Keratinocyte (primary cell): Measurements from ENCODE around the gene SEMA3E. TPM values are rescaled to one million over a fixed set of nuclear protein-coding genes. Genes with fewer than 3 reads are reported as not detected.

Experiments used
- DNase-seq: peaks from one replicate; pipeline ENCODE4 v3.0.0-alpha.2; 2011; ENCODE audit warnings: low read depth, missing footprints, low spot score
- FAIRE-seq: peaks from 2 replicates; lab custom pipeline; 2011; peaks lifted over from hg19 to GRCh38; lab: Jason Lieb, UNC
- H2AFZ ChIP-seq: 2 replicates; pipeline ENCODE4 v1.6.0; 2012; ENCODE audit warnings: low read length, control low read depth, inconsistent platforms; ENCODE audit not compliant: control insufficient read depth
- H3K27ac ChIP-seq: 2 replicates; pipeline ENCODE4 v1.5.1; 2011; ENCODE audit warnings: low read length; ENCODE audit not compliant: control insufficient read depth, insufficient read depth
- H3K27me3 ChIP-seq: 3 replicates; pipeline ENCODE4 v1.6.0; 2011; ENCODE audit warnings: low read length; ENCODE audit not compliant: control insufficient read depth, insufficient read depth; ENCODE audit errors: extremely low read depth
- H3K36me3 ChIP-seq, 2 experiments: 2 replicates in 1 of 2; 3 replicates in 1 of 2; pipeline ENCODE4 v1.5.1; 2011; ENCODE audit warnings: low read length in 2 of 2, mild to moderate bottlenecking in 1 of 2; ENCODE audit not compliant: control insufficient read depth in 2 of 2, insufficient read depth in 2 of 2; ENCODE audit errors: extremely low read depth in 1 of 2
- H3K4me1 ChIP-seq: 3 replicates; pipeline ENCODE4 v1.5.1; 2011; ENCODE audit warnings: low read length; ENCODE audit not compliant: control insufficient read depth, insufficient read depth; ENCODE audit errors: extremely low read depth
- H3K4me2 ChIP-seq: 3 replicates; pipeline ENCODE4 v1.6.0; 2011; ENCODE audit warnings: low read depth, low read length; ENCODE audit not compliant: control insufficient read depth, insufficient read depth; ENCODE audit errors: extremely low read depth
- H3K4me3 ChIP-seq, 3 experiments: fragments of 200-600 bp in 1 of 3; sonication (generic) in 1 of 3; 2 replicates in 2 of 3; 3 replicates in 1 of 3; pipeline ENCODE4 v1.5.1; 2011 to 2016; ENCODE audit warnings: low read length in 3 of 3, mild to moderate bottlenecking in 3 of 3, control low read depth in 2 of 3, inconsistent platforms in 1 of 3, low read depth in 1 of 3, mixed read lengths in 1 of 3, mixed run types in 1 of 3, moderate library complexity in 1 of 3; ENCODE audit not compliant: control insufficient read depth in 2 of 3, insufficient read depth in 2 of 3; ENCODE audit errors: extremely low read depth in 1 of 3
- H3K79me2 ChIP-seq: 2 replicates; pipeline ENCODE4 v1.6.0; 2012; ENCODE audit warnings: low read length; ENCODE audit not compliant: control insufficient read depth, insufficient read depth
- H3K9ac ChIP-seq: 3 replicates; pipeline ENCODE4 v1.6.0; 2011; ENCODE audit warnings: low read length; ENCODE audit not compliant: control insufficient read depth, insufficient read depth; ENCODE audit errors: extremely low read depth
- H3K9me1 ChIP-seq: 3 replicates; pipeline ENCODE4 v1.6.0; 2011; ENCODE audit warnings: low read length; ENCODE audit not compliant: control insufficient read depth, insufficient read depth; ENCODE audit errors: extremely low read depth
- H3K9me3 ChIP-seq: 2 replicates; pipeline ENCODE4 v1.5.1; 2012; ENCODE audit warnings: low read depth, low read length; ENCODE audit not compliant: control insufficient read depth
- H4K20me1 ChIP-seq: 3 replicates; pipeline ENCODE4 v1.6.0; 2011; ENCODE audit warnings: low read length; ENCODE audit not compliant: control insufficient read depth, insufficient read depth; ENCODE audit errors: extremely low read depth
- EZH2 ChIP-seq: IDR thresholded peaks from one replicate; pipeline ENCODE4 v1.6.1; 2012; ENCODE audit warnings: inconsistent platforms, mild to moderate bottlenecking, low read length, moderate library complexity
- dilution Hi-C: fragments of 300-500 bp; cut with MboI; formaldehyde crosslinking; loops from one replicate; pipeline ENCODE4 v1.7.0; 2020; ENCODE audit warnings: low sequenced_read_pairs; ENCODE audit not compliant: extremely low pct_ligation_motif_present
- polyA plus RNA-seq, 5 experiments: library from polyadenylated mRNA; depleted of rRNA in 3 of 5; stranded (reverse) in 3 of 5; stranded (forward) in 1 of 5; unstranded in 1 of 5; fragments of >200 nt; gene quantifications; 1 replicate in 1 of 5; 2 replicates in 3 of 5; 3 replicates in 1 of 5; pipeline versions ENCODE4 v1.2.1 to v1.2.3, GENCODE V29; 2011 to 2012; ENCODE audit warnings: missing spikeins in 2 of 5, low read depth in 1 of 5, low replicate concordance in 1 of 5
- TF ChIP-seq, protein P1 (sequence below), 3 experiments: IDR thresholded peaks in 1 of 3; conservative IDR thresholded peaks in 1 of 3; optimal IDR thresholded peaks in 1 of 3; 2 replicates in 2 of 3; 3 replicates in 1 of 3; pipeline versions ENCODE3 to v1.5.1; 2011; ENCODE audit warnings: low read length in 3 of 3, mild to moderate bottlenecking in 3 of 3, moderate library complexity in 2 of 3, control low read depth in 1 of 3, inconsistent platforms in 1 of 3; ENCODE audit not compliant: insufficient read depth in 2 of 3; ENCODE audit errors: extremely low read depth in 1 of 3

Gene SEMA3E
- polyA plus RNA-seq, 1 donor (not counting 4 experiments of a cell fraction or from before 2014, with no cell fraction given), result 0.21 TPM

DNA sequence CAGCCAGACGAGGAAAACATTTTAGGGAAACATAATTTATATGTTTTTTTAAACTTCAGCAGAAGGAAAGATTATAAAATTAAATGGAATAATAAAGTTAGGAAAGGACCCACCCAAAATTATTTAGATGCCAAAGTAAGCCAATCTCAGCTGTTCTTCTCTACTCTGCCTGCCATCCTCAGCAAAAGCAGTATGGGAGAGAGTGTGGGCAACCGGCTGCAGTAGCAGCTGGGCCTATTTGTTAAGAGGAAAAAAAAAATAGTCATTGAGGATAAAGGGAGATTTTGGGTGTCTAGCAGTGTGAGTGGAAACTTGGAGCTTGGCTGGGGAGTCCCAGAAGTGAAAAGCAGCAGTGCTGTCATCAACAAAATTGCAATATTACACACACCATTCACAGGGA is 15.4 kb downstream of the SEMA3E start:
- Histone ChIP-seq H2AFZ (no peak overlapping the region), H3K27ac (no peak overlapping the region), H3K4me1 (no peaks in the 10 kb centered on the region), H3K9me1 (no peaks in the 10 kb centered on the region), H3K36me3 (no peaks in the 10 kb centered on the region), H3K79me2 (no peaks in the 10 kb centered on the region), H3K9me3 (no peaks in the 10 kb centered on the region), H3K4me3 (no peak overlapping the region), H4K20me1 (no peaks in the 10 kb centered on the region), H3K9ac (no peak overlapping the region), H3K4me2 (no peak overlapping the region), H3K27me3 (no peaks in the 10 kb centered on the region)
- dilution Hi-C loops, result no loop called here
- DNase-seq, result no peak
- FAIRE-seq, result no peak
- TF ChIP-seq, protein P1, sequence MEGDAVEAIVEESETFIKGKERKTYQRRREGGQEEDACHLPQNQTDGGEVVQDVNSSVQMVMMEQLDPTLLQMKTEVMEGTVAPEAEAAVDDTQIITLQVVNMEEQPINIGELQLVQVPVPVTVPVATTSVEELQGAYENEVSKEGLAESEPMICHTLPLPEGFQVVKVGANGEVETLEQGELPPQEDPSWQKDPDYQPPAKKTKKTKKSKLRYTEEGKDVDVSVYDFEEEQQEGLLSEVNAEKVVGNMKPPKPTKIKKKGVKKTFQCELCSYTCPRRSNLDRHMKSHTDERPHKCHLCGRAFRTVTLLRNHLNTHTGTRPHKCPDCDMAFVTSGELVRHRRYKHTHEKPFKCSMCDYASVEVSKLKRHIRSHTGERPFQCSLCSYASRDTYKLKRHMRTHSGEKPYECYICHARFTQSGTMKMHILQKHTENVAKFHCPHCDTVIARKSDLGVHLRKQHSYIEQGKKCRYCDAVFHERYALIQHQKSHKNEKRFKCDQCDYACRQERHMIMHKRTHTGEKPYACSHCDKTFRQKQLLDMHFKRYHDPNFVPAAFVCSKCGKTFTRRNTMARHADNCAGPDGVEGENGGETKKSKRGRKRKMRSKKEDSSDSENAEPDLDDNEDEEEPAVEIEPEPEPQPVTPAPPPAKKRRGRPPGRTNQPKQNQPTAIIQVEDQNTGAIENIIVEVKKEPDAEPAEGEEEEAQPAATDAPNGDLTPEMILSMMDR (optimal IDR thresholded peaks at IDR 0.05 in 1 of 3, IDR thresholded peaks at IDR 0.05 in 1 of 3, conservative IDR thresholded peaks at IDR 0.05 in 1 of 3; ENCODE audit: extremely low read depth in 1 of 3, insufficient read depth in 2 of 3, low read length in 3 of 3), result no peak
- no peak for TF ChIP-seq EZH2

DNA sequence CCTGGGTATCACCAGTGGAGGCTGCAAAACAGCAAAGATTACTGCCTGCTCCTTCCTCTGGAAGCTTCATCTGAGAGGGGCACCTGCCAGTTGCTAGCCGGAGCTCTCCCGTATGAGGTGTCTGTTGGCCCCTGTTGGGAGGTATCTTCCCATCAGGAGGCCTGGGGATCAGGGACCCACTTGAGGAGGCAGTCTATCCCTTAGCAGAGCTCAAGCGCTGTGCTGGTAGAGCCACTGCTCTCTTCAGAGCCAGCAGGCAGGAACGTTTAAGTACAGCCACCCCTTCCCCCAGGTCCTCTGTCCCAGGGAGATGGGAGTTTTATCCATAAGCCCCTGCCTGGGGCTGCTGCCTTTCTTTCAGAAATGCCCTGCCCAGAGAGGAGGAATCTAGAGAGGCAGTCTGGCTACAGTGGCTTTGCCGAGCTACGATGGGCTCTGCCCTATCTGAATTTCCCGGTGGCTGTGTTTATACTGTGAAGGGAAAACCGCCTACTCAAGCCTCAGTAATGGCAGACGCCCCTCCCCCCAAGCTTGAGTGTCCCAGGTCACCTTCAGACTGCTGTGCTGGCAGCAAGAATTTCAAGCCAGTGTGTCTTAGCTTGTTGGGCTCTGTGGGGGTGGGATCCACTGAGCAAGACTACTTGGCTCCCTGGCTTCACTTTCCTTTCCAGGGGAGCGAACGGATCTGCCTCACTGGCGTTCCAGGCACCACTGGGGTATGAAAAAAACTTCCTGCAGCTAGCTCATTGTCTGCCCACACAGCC is 19.6 kb downstream of the SEMA3E start:
- dilution Hi-C loops, result no loop called here
- no peak for FAIRE-seq
- H3K27ac ChIP-seq, result no peak overlapping the region

More for the DNA sequence above, 19.6 kb downstream of the SEMA3E start:
- no peaks in the 10 kb centered on the region for H3K79me2 ChIP-seq
- no peak for DNase-seq
- TF ChIP-seq, protein P1 (optimal IDR thresholded peaks at IDR 0.05 in 1 of 3, IDR thresholded peaks at IDR 0.05 in 1 of 3, conservative IDR thresholded peaks at IDR 0.05 in 1 of 3; ENCODE audit: extremely low read depth in 1 of 3, insufficient read depth in 2 of 3, low read length in 3 of 3), result no peak
- TF ChIP-seq EZH2, result no peak
- H3K36me3 ChIP-seq, result no peaks in the 10 kb centered on the region
- no peak overlapping the region for H3K4me3 ChIP-seq
- H3K4me1 ChIP-seq, result no peaks in the 10 kb centered on the region
- H3K9me1 ChIP-seq, result no peaks in the 10 kb centered on the region
- no peak overlapping the region for H2AFZ ChIP-seq
- no peak overlapping the region for H3K9ac ChIP-seq
- H3K27me3 ChIP-seq, result no peaks in the 10 kb centered on the region
- no peaks in the 10 kb centered on the region for H3K9me3 ChIP-seq
- no peaks in the 10 kb centered on the region for H4K20me1 ChIP-seq
- H3K4me2 ChIP-seq, result no peak overlapping the region
